ENCODE measurements around the gene ZNF30.
"Not testable (repeated sequence)": the region's sequence is repeated elsewhere in the genome, so short reads cannot be mapped to it uniquely, and the experiment has no call there.

The ZNF30 gene

GRCh38 chr19:34926685-34927375, at the start of gene ZNF30:
ZNF30 (plus strand) TSS chr19:34926903; CDS start chr19:34929948, 3,045 bp downstream.
- H3K4me1 ChIP-seq (ENCODE audit: control insufficient read depth, insufficient read depth, low read length): peaks cover 5% of the 10 kb centered on the region
- H3K9ac ChIP-seq (ENCODE audit: low read length): peak within 1 kb of the TSS; percentile 73
- H3K27me3 ChIP-seq (ENCODE audit: control insufficient read depth, insufficient read depth, low read length): no peaks in the 10 kb centered on the region
- no peaks in the 10 kb centered on the region for H3K36me3 ChIP-seq (ENCODE audit: control insufficient read depth, insufficient read depth, low read length)
- H3K9me3 ChIP-seq (ENCODE audit: control insufficient read depth, low read length): no peaks in the 10 kb centered on the region
- H3K4me3 ChIP-seq (ENCODE audit: low read length): peak within 1 kb of the TSS; percentile 84

- Histone ChIP-seq H3K36me3 (ENCODE audit: control insufficient read depth, insufficient read depth, low read length) (no peaks in the 10 kb centered on the region), H3K27me3 (ENCODE audit: control insufficient read depth, insufficient read depth, low read length) (no peaks in the 10 kb centered on the region), H3K4me1 (ENCODE audit: control insufficient read depth, insufficient read depth, low read length) (no peaks in the 10 kb centered on the region), H3K4me3 (ENCODE audit: low read length) (no peak overlapping the region), H3K9me3 (ENCODE audit: control insufficient read depth, low read length) (no peaks in the 10 kb centered on the region), H3K9ac (ENCODE audit: low read length) (no peak overlapping the region)
Observed at GRCh38 chr19:34879563-34879962, 47.1 kb upstream of the ZNF30 start.

GRCh38 chr19:34880034-34880433, 46.7 kb upstream of the ZNF30 start:
- no peak overlapping the region for H3K9ac ChIP-seq (ENCODE audit: low read length)
- no peaks in the 10 kb centered on the region for H3K9me3 ChIP-seq (ENCODE audit: control insufficient read depth, low read length)
- H3K27me3 ChIP-seq (ENCODE audit: control insufficient read depth, insufficient read depth, low read length): no peaks in the 10 kb centered on the region
- H3K4me3 ChIP-seq (ENCODE audit: low read length): no peak overlapping the region
- H3K4me1 ChIP-seq (ENCODE audit: control insufficient read depth, insufficient read depth, low read length): no peaks in the 10 kb centered on the region
- H3K36me3 ChIP-seq (ENCODE audit: control insufficient read depth, insufficient read depth, low read length): no peaks in the 10 kb centered on the region

- Histone ChIP-seq H3K36me3 (ENCODE audit: control insufficient read depth, insufficient read depth, low read length) (no peaks in the 10 kb centered on the region), H3K4me3 (ENCODE audit: low read length) (no peak overlapping the region), H3K4me1 (ENCODE audit: control insufficient read depth, insufficient read depth, low read length) (no peaks in the 10 kb centered on the region), H3K9ac (ENCODE audit: low read length) (no peak overlapping the region), H3K27me3 (ENCODE audit: control insufficient read depth, insufficient read depth, low read length) (no peaks in the 10 kb centered on the region), H3K9me3 (ENCODE audit: control insufficient read depth, low read length) (no peaks in the 10 kb centered on the region)
Observed at GRCh38 chr19:34881982-34882381, 44.7 kb upstream of the ZNF30 start.

- Histone ChIP-seq H3K9me3 (ENCODE audit: control insufficient read depth, low read length) (no peaks in the 10 kb centered on the region), H3K4me3 (ENCODE audit: low read length) (no peak overlapping the region), H3K9ac (ENCODE audit: low read length) (no peak overlapping the region), H3K36me3 (ENCODE audit: control insufficient read depth, insufficient read depth, low read length) (no peaks in the 10 kb centered on the region), H3K4me1 (ENCODE audit: control insufficient read depth, insufficient read depth, low read length) (no peaks in the 10 kb centered on the region), H3K27me3 (ENCODE audit: control insufficient read depth, insufficient read depth, low read length) (no peaks in the 10 kb centered on the region)
Observed at GRCh38 chr19:34888091-34888490, 38.6 kb upstream of the ZNF30 start.

GRCh38 chr19:34900245-34900644, 26.5 kb upstream of the ZNF30 start:
- Histone ChIP-seq H3K27me3 (ENCODE audit: control insufficient read depth, insufficient read depth, low read length) (peaks cover 22% of the 10 kb centered on the region), H3K9me3 (ENCODE audit: control insufficient read depth, low read length) (no peaks in the 10 kb centered on the region), H3K4me1 (ENCODE audit: control insufficient read depth, insufficient read depth, low read length) (no peaks in the 10 kb centered on the region), H3K9ac (ENCODE audit: low read length) (no peak overlapping the region), H3K4me3 (ENCODE audit: low read length) (no peak overlapping the region), H3K36me3 (ENCODE audit: control insufficient read depth, insufficient read depth, low read length) (no peaks in the 10 kb centered on the region)

GRCh38 chr19:34904664-34905527, 21.8 kb upstream of the ZNF30 start:
- Histone ChIP-seq H3K27me3 (ENCODE audit: control insufficient read depth, insufficient read depth, low read length) (peaks cover 34% of the 10 kb centered on the region), H3K4me1 (ENCODE audit: control insufficient read depth, insufficient read depth, low read length) (no peaks in the 10 kb centered on the region), H3K9ac (ENCODE audit: low read length) (no peak overlapping the region), H3K9me3 (ENCODE audit: control insufficient read depth, low read length) (no peaks in the 10 kb centered on the region), H3K36me3 (ENCODE audit: control insufficient read depth, insufficient read depth, low read length) (no peaks in the 10 kb centered on the region), H3K4me3 (ENCODE audit: low read length) (no peak overlapping the region)

GRCh38 chr19:34910770-34911169, 15.9 kb upstream of the ZNF30 start:
- Histone ChIP-seq H3K27me3 (ENCODE audit: control insufficient read depth, insufficient read depth, low read length) (peaks cover 10% of the 10 kb centered on the region), H3K36me3 (ENCODE audit: control insufficient read depth, insufficient read depth, low read length) (no peaks in the 10 kb centered on the region), H3K4me1 (ENCODE audit: control insufficient read depth, insufficient read depth, low read length) (no peaks in the 10 kb centered on the region), H3K4me3 (ENCODE audit: low read length) (no peak overlapping the region), H3K9me3 (ENCODE audit: control insufficient read depth, low read length) (no peaks in the 10 kb centered on the region), H3K9ac (ENCODE audit: low read length) (no peak overlapping the region)

- not testable (repeated sequence) for H3K9me3 ChIP-seq (ENCODE audit: control insufficient read depth, low read length); H3K9ac ChIP-seq (ENCODE audit: low read length); H3K4me1 ChIP-seq (ENCODE audit: control insufficient read depth, insufficient read depth, low read length); H3K36me3 ChIP-seq (ENCODE audit: control insufficient read depth, insufficient read depth, low read length); H3K27me3 ChIP-seq (ENCODE audit: control insufficient read depth, insufficient read depth, low read length); H3K4me3 ChIP-seq (ENCODE audit: low read length)
Observed at GRCh38 chr19:34917144-34917543, 9.6 kb upstream of the ZNF30 start.

GRCh38 chr19:34918190-34918589, 8.5 kb upstream of the ZNF30 start:
- Histone ChIP-seq H3K27me3 (ENCODE audit: control insufficient read depth, insufficient read depth, low read length) (no peaks in the 10 kb centered on the region), H3K9me3 (ENCODE audit: control insufficient read depth, low read length) (no peaks in the 10 kb centered on the region), H3K9ac (ENCODE audit: low read length) (no peak overlapping the region), H3K4me3 (ENCODE audit: low read length) (no peak overlapping the region), H3K36me3 (ENCODE audit: control insufficient read depth, insufficient read depth, low read length) (no peaks in the 10 kb centered on the region), H3K4me1 (ENCODE audit: control insufficient read depth, insufficient read depth, low read length) (no peaks in the 10 kb centered on the region)

- H3K9me3 ChIP-seq (ENCODE audit: control insufficient read depth, low read length); H3K4me3 ChIP-seq (ENCODE audit: low read length); H3K4me1 ChIP-seq (ENCODE audit: control insufficient read depth, insufficient read depth, low read length); H3K36me3 ChIP-seq (ENCODE audit: control insufficient read depth, insufficient read depth, low read length); H3K27me3 ChIP-seq (ENCODE audit: control insufficient read depth, insufficient read depth, low read length); H3K9ac ChIP-seq (ENCODE audit: low read length): not testable (repeated sequence)
Observed at GRCh38 chr19:34920090-34920786, 6.5 kb upstream of the ZNF30 start.

GRCh38 chr19:34925278-34925855, 1.3 kb upstream of the ZNF30 start:
- H3K4me3 ChIP-seq (ENCODE audit: low read length): no peak overlapping the region
- H3K9ac ChIP-seq (ENCODE audit: low read length): no peak overlapping the region
- no peaks in the 10 kb centered on the region for H3K36me3 ChIP-seq (ENCODE audit: control insufficient read depth, insufficient read depth, low read length)
- peaks cover 5% of the 10 kb centered on the region for H3K4me1 ChIP-seq (ENCODE audit: control insufficient read depth, insufficient read depth, low read length)
- no peaks in the 10 kb centered on the region for H3K9me3 ChIP-seq (ENCODE audit: control insufficient read depth, low read length)
- H3K27me3 ChIP-seq (ENCODE audit: control insufficient read depth, insufficient read depth, low read length): no peaks in the 10 kb centered on the region
